K562 (cell line): ENCODE measurements around the gene UBE2M. TPM values are rescaled to one million over a fixed set of nuclear protein-coding genes. Genes with fewer than 3 reads are reported as not detected.
A peak's percentile ranks its signal among the peaks of the same experiment; 100 is the strongest.

Experiments
- BHLHE40 ChIP-seq: IDR thresholded peaks from 2 replicates; pipeline ENCODE4 v1.6.1; 2011; ENCODE audit warnings: low read length, improper control_type of control experiment
- BMI1 ChIP-seq: fragments of 150-350 bp; IDR thresholded peaks from 2 replicates; pipeline ENCODE4 v1.6.1; 2014; ENCODE audit warnings: low read length
- CHCHD3 ChIP-seq: fragments of 250-450 bp; sonication (Bioruptor Pico); IDR thresholded peaks from 2 replicates; pipeline ENCODE4 v2.1.2; 2022; ENCODE audit warnings: mild to moderate bottlenecking
- EGR1 ChIP-seq: fragments of 450-650 bp; conservative IDR thresholded peaks from 2 replicates; pipeline ENCODE4 v1.6.1; 2017; ENCODE audit warnings: mild to moderate bottlenecking
- ETV1 ChIP-seq: fragments of 450-650 bp; conservative IDR thresholded peaks from 2 replicates; pipeline ENCODE4 v1.6.1; 2016; ENCODE audit warnings: missing genetic modification characterization, control low read depth, low read depth, missing compliant biosample characterization
- NFATC3 ChIP-seq: fragments of 450-650 bp; IDR thresholded peaks from 2 replicates; pipeline ENCODE4 v1.6.1; 2017; ENCODE audit warnings: mild to moderate bottlenecking
- NFIC ChIP-seq: fragments of 450-650 bp; IDR thresholded peaks from 2 replicates; pipeline ENCODE4 v1.6.1; 2017; ENCODE audit warnings: mild to moderate bottlenecking, inconsistent platforms
- PTBP1 ChIP-seq: fragments of 200-400 bp; formaldehyde crosslinking; IDR thresholded peaks from 2 replicates; pipeline ENCODE4 v1.6.1; 2017; ENCODE audit warnings: low read depth, low read length
- SMARCA5 ChIP-seq: fragments of 450-650 bp; IDR thresholded peaks from 2 replicates; pipeline ENCODE4 v1.6.1; 2016
- TCF7L2 ChIP-seq: fragments of 150-350 bp; IDR thresholded peaks from 2 replicates; pipeline ENCODE4 v1.6.1; 2016; ENCODE audit warnings: low read depth, mild to moderate bottlenecking, low read length, moderate library complexity
- ZNF24 ChIP-seq: fragments of 450-650 bp; IDR thresholded peaks from 2 replicates; pipeline ENCODE4 v1.6.1; 2016
- ZNF696 ChIP-seq: fragments of 250-450 bp; sonication (Bioruptor Pico); conservative IDR thresholded peaks from 2 replicates; pipeline ENCODE4 v1.4.0; 2020; ENCODE audit warnings: mild to moderate bottlenecking, moderate library complexity
- ZNF77 ChIP-seq: fragments of 250-450 bp; sonication (Bioruptor Pico); IDR thresholded peaks from 2 replicates; pipeline ENCODE4 v1.5.0; 2020
- polyA plus RNA-seq, 8 experiments: library from polyadenylated mRNA; depleted of rRNA in 4 of 8; stranded (reverse) in 5 of 8; unstranded in 3 of 8; fragments of >200 nt; fragmentation: Nextera tagmentation in 2 of 8; fragmentation: Illumina TruSeq in 1 of 8; extraction: Ambion mirVana in 2 of 8; extraction: Trizol in 1 of 8; gene quantifications; 2 replicates each; pipeline versions ENCODE4 v1.2.1 to v1.2.3, GENCODE V29; 2011 to 2014; ENCODE audit warnings: inconsistent platforms in 1 of 8, missing spikeins in 1 of 8
- total RNA-seq, 7 experiments: library from RNA; depleted of rRNA in 6 of 7; stranded (reverse); fragments of >200 nt in 6 of 7; fragmentation: Illumina TruSeq in 2 of 7; extraction: Trizol in 2 of 7; gene quantifications; 2 replicates each; pipeline versions ENCODE4 v1.2.1 to v1.2.3, GENCODE V29; 2011 to 2021; ENCODE audit warnings: low replicate concordance in 1 of 7
- TF ChIP-seq, protein P1 (sequence below): sonication (generic); formaldehyde crosslinking; IDR thresholded peaks from 2 replicates; pipeline ENCODE4 v1.8.1; 2023; ENCODE audit warnings: missing genetic modification reagents, mild to moderate bottlenecking, borderline replicate concordance
- TF ChIP-seq, protein P2 (sequence below): fragments of 450-650 bp; formaldehyde crosslinking; conservative IDR thresholded peaks from 2 replicates; pipeline ENCODE4 v1.4.0; 2022; ENCODE audit warnings: mild to moderate bottlenecking, missing genetic modification characterization
- TF ChIP-seq, protein P3 (sequence below), 2 experiments: fragments of 150-350 bp in 1 of 2; IDR thresholded peaks; 2 replicates each; pipeline ENCODE4 v1.6.1; 2012 to 2016; ENCODE audit warnings: low read depth in 2 of 2, low read length in 2 of 2, mild to moderate bottlenecking in 1 of 2, moderate library complexity in 1 of 2
- TF ChIP-seq, protein P4 (sequence below): fragments of 450-650 bp; IDR thresholded peaks from 2 replicates; pipeline ENCODE4 v1.6.1; 2016; ENCODE audit warnings: antibody characterized with exemption

UBE2M gene
- total and polyA plus RNA-seq, 9 of the 15 experiments (the other 6 are each of a cell fraction or from before 2014, with no cell fraction given): 0.92 to 163 (median 85.7) TPM

DNA sequence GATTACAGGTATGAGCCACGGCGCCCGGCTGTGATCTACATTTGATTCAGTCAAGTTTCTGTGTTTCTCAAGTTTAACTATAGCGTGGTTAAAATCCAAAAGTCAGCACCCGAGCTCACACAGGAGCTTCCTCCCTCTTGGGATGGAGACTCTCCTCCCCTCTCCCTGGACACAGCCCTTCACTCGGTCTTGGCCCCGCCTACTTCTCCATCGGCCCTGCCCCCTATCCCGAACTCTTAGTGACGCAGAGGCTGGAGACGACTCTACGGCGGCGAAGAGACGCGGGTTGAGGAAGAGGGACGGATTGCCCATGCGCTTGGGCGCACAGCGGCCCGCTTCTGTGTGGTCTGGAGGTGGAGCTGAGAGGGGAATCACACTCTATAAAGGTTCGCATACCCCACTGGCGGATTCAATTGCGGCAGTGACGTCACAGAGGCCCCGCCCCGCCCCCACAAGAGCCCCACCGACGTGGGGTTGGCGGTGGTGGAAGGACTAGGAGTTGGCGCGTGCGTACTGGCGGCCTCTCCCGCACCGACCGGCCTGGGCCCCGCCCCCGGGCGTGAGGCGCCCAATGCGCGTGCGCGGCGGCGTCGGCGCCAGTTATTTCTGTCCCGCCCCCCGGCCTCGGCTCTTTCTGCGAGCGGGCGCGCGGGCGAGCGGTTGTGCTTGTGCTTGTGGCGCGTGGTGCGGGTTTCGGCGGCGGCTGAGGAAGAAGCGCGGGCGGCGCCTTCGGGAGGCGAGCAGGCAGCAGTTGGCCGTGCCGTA lies 14.4 kb downstream of the UBE2M start, which contains the start of gene TRIM28 (continued):
- TF ChIP-seq, protein P1, sequence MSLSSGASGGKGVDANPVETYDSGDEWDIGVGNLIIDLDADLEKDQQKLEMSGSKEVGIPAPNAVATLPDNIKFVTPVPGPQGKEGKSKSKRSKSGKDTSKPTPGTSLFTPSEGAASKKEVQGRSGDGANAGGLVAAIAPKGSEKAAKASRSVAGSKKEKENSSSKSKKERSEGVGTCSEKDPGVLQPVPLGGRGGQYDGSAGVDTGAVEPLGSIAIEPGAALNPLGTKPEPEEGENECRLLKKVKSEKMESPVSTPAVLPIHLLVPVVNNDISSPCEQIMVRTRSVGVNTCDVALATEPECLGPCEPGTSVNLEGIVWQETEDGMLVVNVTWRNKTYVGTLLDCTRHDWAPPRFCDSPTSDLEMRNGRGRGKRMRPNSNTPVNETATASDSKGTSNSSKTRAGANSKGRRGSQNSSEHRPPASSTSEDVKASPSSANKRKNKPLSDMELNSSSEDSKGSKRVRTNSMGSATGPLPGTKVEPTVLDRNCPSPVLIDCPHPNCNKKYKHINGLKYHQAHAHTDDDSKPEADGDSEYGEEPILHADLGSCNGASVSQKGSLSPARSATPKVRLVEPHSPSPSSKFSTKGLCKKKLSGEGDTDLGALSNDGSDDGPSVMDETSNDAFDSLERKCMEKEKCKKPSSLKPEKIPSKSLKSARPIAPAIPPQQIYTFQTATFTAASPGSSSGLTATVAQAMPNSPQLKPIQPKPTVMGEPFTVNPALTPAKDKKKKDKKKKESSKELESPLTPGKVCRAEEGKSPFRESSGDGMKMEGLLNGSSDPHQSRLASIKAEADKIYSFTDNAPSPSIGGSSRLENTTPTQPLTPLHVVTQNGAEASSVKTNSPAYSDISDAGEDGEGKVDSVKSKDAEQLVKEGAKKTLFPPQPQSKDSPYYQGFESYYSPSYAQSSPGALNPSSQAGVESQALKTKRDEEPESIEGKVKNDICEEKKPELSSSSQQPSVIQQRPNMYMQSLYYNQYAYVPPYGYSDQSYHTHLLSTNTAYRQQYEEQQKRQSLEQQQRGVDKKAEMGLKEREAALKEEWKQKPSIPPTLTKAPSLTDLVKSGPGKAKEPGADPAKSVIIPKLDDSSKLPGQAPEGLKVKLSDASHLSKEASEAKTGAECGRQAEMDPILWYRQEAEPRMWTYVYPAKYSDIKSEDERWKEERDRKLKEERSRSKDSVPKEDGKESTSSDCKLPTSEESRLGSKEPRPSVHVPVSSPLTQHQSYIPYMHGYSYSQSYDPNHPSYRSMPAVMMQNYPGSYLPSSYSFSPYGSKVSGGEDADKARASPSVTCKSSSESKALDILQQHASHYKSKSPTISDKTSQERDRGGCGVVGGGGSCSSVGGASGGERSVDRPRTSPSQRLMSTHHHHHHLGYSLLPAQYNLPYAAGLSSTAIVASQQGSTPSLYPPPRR (CRISPR knock-in tag): no peak
- TF ChIP-seq NFIC: peak; percentile 54; the same call in 1 of the 2 replicates
- no peak for TF ChIP-seq BMI1
- no peak for TF ChIP-seq PTBP1
- TF ChIP-seq NFATC3: no peak
- no peak for TF ChIP-seq ZNF77 (CRISPR knock-in tag)
- peak; percentile 75 for TF ChIP-seq EGR1
- TF ChIP-seq SMARCA5: no peak
- TF ChIP-seq TCF7L2: no peak
- TF ChIP-seq ETV1: no peak
- TF ChIP-seq, protein P2, sequence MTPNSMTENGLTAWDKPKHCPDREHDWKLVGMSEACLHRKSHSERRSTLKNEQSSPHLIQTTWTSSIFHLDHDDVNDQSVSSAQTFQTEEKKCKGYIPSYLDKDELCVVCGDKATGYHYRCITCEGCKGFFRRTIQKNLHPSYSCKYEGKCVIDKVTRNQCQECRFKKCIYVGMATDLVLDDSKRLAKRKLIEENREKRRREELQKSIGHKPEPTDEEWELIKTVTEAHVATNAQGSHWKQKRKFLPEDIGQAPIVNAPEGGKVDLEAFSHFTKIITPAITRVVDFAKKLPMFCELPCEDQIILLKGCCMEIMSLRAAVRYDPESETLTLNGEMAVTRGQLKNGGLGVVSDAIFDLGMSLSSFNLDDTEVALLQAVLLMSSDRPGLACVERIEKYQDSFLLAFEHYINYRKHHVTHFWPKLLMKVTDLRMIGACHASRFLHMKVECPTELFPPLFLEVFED: no peak
- TF ChIP-seq ZNF696: no peak
- TF ChIP-seq, protein P3, sequence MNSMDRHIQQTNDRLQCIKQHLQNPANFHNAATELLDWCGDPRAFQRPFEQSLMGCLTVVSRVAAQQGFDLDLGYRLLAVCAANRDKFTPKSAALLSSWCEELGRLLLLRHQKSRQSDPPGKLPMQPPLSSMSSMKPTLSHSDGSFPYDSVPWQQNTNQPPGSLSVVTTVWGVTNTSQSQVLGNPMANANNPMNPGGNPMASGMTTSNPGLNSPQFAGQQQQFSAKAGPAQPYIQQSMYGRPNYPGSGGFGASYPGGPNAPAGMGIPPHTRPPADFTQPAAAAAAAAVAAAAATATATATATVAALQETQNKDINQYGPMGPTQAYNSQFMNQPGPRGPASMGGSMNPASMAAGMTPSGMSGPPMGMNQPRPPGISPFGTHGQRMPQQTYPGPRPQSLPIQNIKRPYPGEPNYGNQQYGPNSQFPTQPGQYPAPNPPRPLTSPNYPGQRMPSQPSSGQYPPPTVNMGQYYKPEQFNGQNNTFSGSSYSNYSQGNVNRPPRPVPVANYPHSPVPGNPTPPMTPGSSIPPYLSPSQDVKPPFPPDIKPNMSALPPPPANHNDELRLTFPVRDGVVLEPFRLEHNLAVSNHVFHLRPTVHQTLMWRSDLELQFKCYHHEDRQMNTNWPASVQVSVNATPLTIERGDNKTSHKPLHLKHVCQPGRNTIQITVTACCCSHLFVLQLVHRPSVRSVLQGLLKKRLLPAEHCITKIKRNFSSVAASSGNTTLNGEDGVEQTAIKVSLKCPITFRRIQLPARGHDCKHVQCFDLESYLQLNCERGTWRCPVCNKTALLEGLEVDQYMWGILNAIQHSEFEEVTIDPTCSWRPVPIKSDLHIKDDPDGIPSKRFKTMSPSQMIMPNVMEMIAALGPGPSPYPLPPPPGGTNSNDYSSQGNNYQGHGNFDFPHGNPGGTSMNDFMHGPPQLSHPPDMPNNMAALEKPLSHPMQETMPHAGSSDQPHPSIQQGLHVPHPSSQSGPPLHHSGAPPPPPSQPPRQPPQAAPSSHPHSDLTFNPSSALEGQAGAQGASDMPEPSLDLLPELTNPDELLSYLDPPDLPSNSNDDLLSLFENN (IDR thresholded peaks at IDR 0.05; ENCODE audit: low read depth in 2 of 2, low read length in 2 of 2): peak in 1 of 2 experiments; percentile 79; a peak in 2 of 4 replicates
- TF ChIP-seq ZNF24: no peak
- TF ChIP-seq BHLHE40: no peak
- TF ChIP-seq, protein P4, sequence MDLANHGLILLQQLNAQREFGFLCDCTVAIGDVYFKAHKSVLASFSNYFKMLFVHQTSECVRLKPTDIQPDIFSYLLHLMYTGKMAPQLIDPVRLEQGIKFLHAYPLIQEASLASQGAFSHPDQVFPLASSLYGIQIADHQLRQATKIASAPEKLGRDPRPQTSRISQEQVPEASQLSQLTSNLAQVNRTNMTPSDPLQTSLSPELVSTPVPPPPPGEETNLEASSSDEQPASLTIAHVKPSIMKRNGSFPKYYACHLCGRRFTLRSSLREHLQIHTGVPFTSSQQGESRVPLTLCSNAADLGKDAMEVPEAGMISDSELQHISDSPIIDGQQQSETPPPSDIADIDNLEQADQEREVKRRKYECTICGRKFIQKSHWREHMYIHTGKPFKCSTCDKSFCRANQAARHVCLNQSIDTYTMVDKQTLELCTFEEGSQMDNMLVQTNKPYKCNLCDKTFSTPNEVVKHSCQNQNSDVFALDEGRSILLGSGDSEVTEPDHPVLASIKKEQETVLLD: peak; percentile 84
- 0 out of 2 replicates have a peak, but pooled peaks have one; percentile 40 for TF ChIP-seq CHCHD3
